Muscle of back (tissue), 11 donors: Measurements from ENCODE around the gene CBLIF. TPM values are rescaled to one million over a fixed set of nuclear protein-coding genes. Genes with fewer than 3 reads are reported as not detected.
"Not testable (repeated sequence)": the region's sequence is repeated elsewhere in the genome, so short reads cannot be mapped to it uniquely, and the experiment has no call there.

Experiments used
- DNase-seq, 3 donors: peaks; one replicate each; pipeline versions ENCODE4 v3.0.0 to v3.0.0-alpha.2; 2013
- polyA plus RNA-seq, 10 donors: library from polyadenylated mRNA; unstranded; fragments of 120-200 nt; gene quantifications; one replicate each; pipeline ENCODE4 v1.2.1, GENCODE V29; 2013; ENCODE audit not compliant: insufficient read length in 10 of 10

CBLIF gene
- polyA plus RNA-seq, 10 donors = 0.08 TPM; not detected in 9

GRCh38 chr11:59800390-59801025 lies 44.8 kb downstream of the CBLIF start:
- no peak for DNase-seq

GRCh38 chr11:59794417-59794816 lies 50.9 kb downstream of the CBLIF start:
- DNase-seq = no peak

GRCh38 chr11:59792507-59792906 lies 52.8 kb downstream of the CBLIF start:
- no peak for DNase-seq

- DNase-seq = no peak
These were observed 53.7 kb downstream of the CBLIF start for GRCh38 chr11:59791639-59792038.

GRCh38 chr11:59787816-59788215 lies 57.5 kb downstream of the CBLIF start:
- DNase-seq = no peak

DNA sequence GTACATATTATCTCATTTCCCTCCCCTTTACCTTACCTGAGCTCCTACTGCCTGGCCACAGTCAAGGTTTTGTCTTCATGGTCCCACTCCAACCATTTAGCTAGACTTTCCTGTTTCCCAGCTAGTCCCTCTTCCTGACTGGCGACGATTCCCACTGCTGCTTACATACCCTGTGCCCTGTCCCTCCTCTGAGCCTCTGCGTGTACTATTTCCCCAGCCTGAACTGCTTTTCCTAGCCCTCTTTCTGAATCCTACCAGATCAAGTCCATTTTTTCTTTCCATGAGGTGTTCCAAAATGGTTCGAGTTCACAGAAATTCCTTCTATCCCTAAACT lies 58.1 kb downstream of the CBLIF start:
- no peak for DNase-seq

DNA sequence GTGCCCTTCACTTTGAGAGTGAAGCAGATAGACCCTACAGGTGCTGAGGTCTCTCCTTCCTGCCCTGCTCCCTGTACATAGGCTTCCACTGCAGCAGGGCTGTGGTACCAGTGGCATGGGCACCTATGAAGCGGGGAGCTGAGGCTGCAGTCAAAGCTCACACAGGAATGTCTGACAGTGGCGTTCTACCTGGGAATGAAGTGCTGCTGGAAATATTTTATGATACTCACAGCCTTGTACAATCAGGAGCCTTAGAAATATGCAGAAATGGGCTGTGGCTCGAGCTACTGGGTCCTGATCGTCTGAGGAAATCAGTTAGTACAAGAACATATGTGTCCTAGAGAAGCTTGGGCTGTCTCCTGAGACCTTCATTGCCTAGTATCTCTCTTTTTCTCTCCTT lies 59.5 kb downstream of the CBLIF start:
- DNase-seq = no peak

- DNase-seq = not testable (repeated sequence)
These were observed 60.9 kb downstream of the CBLIF start for GRCh38 chr11:59784441-59784840.

- no peak for DNase-seq
These were observed 61.6 kb downstream of the CBLIF start for GRCh38 chr11:59783632-59784090.

DNA sequence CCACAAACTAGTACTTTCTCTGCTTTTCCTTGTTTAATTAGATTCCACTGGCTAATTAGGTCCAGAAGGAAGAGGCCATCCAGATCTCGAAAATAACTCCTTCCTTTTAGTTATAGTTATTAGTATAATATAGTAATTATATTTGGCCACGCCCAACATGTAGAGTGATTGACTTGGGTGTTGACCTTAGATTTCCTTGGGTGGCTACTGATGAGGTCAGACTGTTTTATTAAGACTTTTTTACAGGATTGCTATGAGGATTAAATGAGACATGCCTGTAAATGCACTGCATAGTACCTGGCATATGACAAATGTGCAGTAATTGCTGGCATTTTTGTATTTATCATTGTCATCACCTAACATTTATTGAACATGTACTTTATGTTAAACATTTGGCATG lies 63.2 kb downstream of the CBLIF start:
- no peak for DNase-seq

GRCh38 chr11:59779487-59779886 lies 65.8 kb downstream of the CBLIF start:
- DNase-seq = no peak

Other genes with a start within 250 kb of the CBLIF start
- 10 to 100 TPM; 42.7 to 64.8 (median 47.5) TPM for gene OSBP, start 229.7 kb downstream of the CBLIF start, polyA plus RNA-seq
- gene PATL1, start 176.5 kb downstream of the CBLIF start, polyA plus RNA-seq = 10 to 100 TPM; 21.2 to 33.3 (median 27.2) TPM
- gene OR10V1, start 131.7 kb downstream of the CBLIF start, polyA plus RNA-seq = not detected
- gene STX3, start 90.1 kb downstream of the CBLIF start, polyA plus RNA-seq = 1 to 10 TPM; 2.9 to 8.5 (median 5.4) TPM
- gene MRPL16, start 34.7 kb downstream of the CBLIF start, polyA plus RNA-seq = 10 to 100 TPM; 32.3 to 37.2 (median 34.3) TPM
- under 1 TPM in 3 of 10 donors, not detected in 7; 0.16 to 0.38 (median 0.22) TPM for gene TCN1, start 21.0 kb upstream of the CBLIF start, polyA plus RNA-seq
- not detected for gene OOSP3, start 33.3 kb upstream of the CBLIF start, polyA plus RNA-seq
- gene OOSP1, start 92.9 kb upstream of the CBLIF start, polyA plus RNA-seq = not detected
- gene OOSP4A, start 118.5 kb upstream of the CBLIF start, polyA plus RNA-seq = not detected
- not detected for gene OOSP4B, start 171.7 kb upstream of the CBLIF start, polyA plus RNA-seq
- not detected for gene OOSP2, start 194.9 kb upstream of the CBLIF start, polyA plus RNA-seq
- 1 to 10 TPM in 4 of 10 donors, under 1 TPM in 6; 0.38 to 1.6 (median 0.77) TPM for gene MS4A3, start 211.2 kb upstream of the CBLIF start, polyA plus RNA-seq
- under 1 TPM; 0.04 to 0.69 (median 0.29) TPM for gene MS4A2, start 243.2 kb upstream of the CBLIF start, polyA plus RNA-seq